Mononuclear cell (primary cell): ENCODE measurements around the gene CTAGE9. TPM values are rescaled to one million over a fixed set of nuclear protein-coding genes. Genes with fewer than 3 reads are reported as not detected.
"Not testable (repeated sequence)": the region's sequence is repeated elsewhere in the genome, so short reads cannot be mapped to it uniquely, and the experiment has no call there.

Experiments used
- H3K27me3 ChIP-seq: 2 replicates; pipeline ENCODE4 v1.6.0; 2011; ENCODE audit warnings: low read length, control low read depth; ENCODE audit not compliant: insufficient read depth
- H3K4me1 ChIP-seq: 2 replicates; pipeline ENCODE4 v1.5.1; 2011; ENCODE audit warnings: mild to moderate bottlenecking, low read length, control low read depth; ENCODE audit not compliant: insufficient read depth
- H3K4me3 ChIP-seq: 2 replicates; pipeline ENCODE4 v1.5.1; 2011; ENCODE audit warnings: mild to moderate bottlenecking, low read length, moderate library complexity
- H3K9me3 ChIP-seq: 2 replicates; pipeline ENCODE4 v1.5.1; 2011; ENCODE audit warnings: low read depth, mild to moderate bottlenecking, control low read depth, low read length
- total RNA-seq: library from RNA; depleted of rRNA; stranded (reverse); fragments of >200 nt; gene quantifications from one replicate; pipeline ENCODE4 v1.2.3, GENCODE V29; 2012

The CTAGE9 gene
- not detected for total RNA-seq

GRCh38 chr6:131710917-131711316, at the start of gene CTAGE9:
CTAGE9 (minus strand) TSS chr6:131711017; CDS start chr6:131711017, 0 bp downstream.
- H3K4me3 ChIP-seq, H3K4me1 ChIP-seq, H3K27me3 ChIP-seq, H3K9me3 ChIP-seq: not testable (repeated sequence)

- no peaks in the 10 kb centered on the region for H3K9me3 ChIP-seq
- H3K4me1 ChIP-seq = no peaks in the 10 kb centered on the region
- H3K4me3 ChIP-seq = no peak overlapping the region
- peaks cover 3% of the 10 kb centered on the region for H3K27me3 ChIP-seq
Measured at GRCh38 chr6:131758920-131759319, 48.1 kb upstream of the CTAGE9 start.

- peaks cover 3% of the 10 kb centered on the region for H3K27me3 ChIP-seq
- no peaks in the 10 kb centered on the region for H3K4me1 ChIP-seq
- no peak overlapping the region for H3K4me3 ChIP-seq
Measured at GRCh38 chr6:131756039-131756438, 45.2 kb upstream of the CTAGE9 start.

GRCh38 chr6:131755597-131755996, 44.8 kb upstream of the CTAGE9 start:
- Histone ChIP-seq H3K4me1 (no peaks in the 10 kb centered on the region), H3K27me3 (peaks cover 3% of the 10 kb centered on the region), H3K4me3 (no peak overlapping the region), H3K9me3 (no peaks in the 10 kb centered on the region)

More at GRCh38 chr6:131756039-131756438, 45.2 kb upstream of the CTAGE9 start:
- no peaks in the 10 kb centered on the region for H3K9me3 ChIP-seq

- Histone ChIP-seq H3K4me3 (no peak overlapping the region), H3K27me3 (peaks cover 3% of the 10 kb centered on the region), H3K4me1 (no peaks in the 10 kb centered on the region), H3K9me3 (no peaks in the 10 kb centered on the region)
Measured at GRCh38 chr6:131754715-131755567, 44.1 kb upstream of the CTAGE9 start.

- Histone ChIP-seq H3K4me3 (no peak overlapping the region), H3K4me1 (no peaks in the 10 kb centered on the region), H3K9me3 (no peaks in the 10 kb centered on the region), H3K27me3 (peaks cover 3% of the 10 kb centered on the region)
Measured at GRCh38 chr6:131754088-131754487, 43.3 kb upstream of the CTAGE9 start.

- H3K4me1 ChIP-seq, H3K4me3 ChIP-seq, H3K9me3 ChIP-seq, H3K27me3 ChIP-seq: not testable (repeated sequence)
Measured at GRCh38 chr6:131751012-131751715, 40.3 kb upstream of the CTAGE9 start.

GRCh38 chr6:131749023-131749422, 38.2 kb upstream of the CTAGE9 start:
- H3K4me3 ChIP-seq = no peak overlapping the region
- no peaks in the 10 kb centered on the region for H3K4me1 ChIP-seq
- no peaks in the 10 kb centered on the region for H3K27me3 ChIP-seq
- no peaks in the 10 kb centered on the region for H3K9me3 ChIP-seq

GRCh38 chr6:131747821-131748353, 37.1 kb upstream of the CTAGE9 start:
- Histone ChIP-seq H3K4me1 (no peaks in the 10 kb centered on the region), H3K4me3 (no peak overlapping the region), H3K27me3 (no peaks in the 10 kb centered on the region), H3K9me3 (no peaks in the 10 kb centered on the region)

- Histone ChIP-seq H3K4me1 (no peaks in the 10 kb centered on the region), H3K9me3 (no peaks in the 10 kb centered on the region), H3K4me3 (no peak overlapping the region), H3K27me3 (no peaks in the 10 kb centered on the region)
Measured at GRCh38 chr6:131745476-131745875, 34.7 kb upstream of the CTAGE9 start.

- Histone ChIP-seq H3K4me3 (no peak overlapping the region), H3K4me1 (no peaks in the 10 kb centered on the region), H3K9me3 (no peaks in the 10 kb centered on the region), H3K27me3 (no peaks in the 10 kb centered on the region)
Measured at GRCh38 chr6:131744432-131745287, 33.8 kb upstream of the CTAGE9 start.

GRCh38 chr6:131741688-131742393, 31.0 kb upstream of the CTAGE9 start:
- H3K9me3 ChIP-seq = no peaks in the 10 kb centered on the region
- H3K4me1 ChIP-seq = no peaks in the 10 kb centered on the region

GRCh38 chr6:131740161-131740560, 29.3 kb upstream of the CTAGE9 start:
- Histone ChIP-seq H3K4me1 (no peaks in the 10 kb centered on the region), H3K9me3 (no peaks in the 10 kb centered on the region), H3K27me3 (no peaks in the 10 kb centered on the region), H3K4me3 (no peak overlapping the region)

More at GRCh38 chr6:131741688-131742393, 31.0 kb upstream of the CTAGE9 start:
- no peak overlapping the region for H3K4me3 ChIP-seq
- H3K27me3 ChIP-seq = no peaks in the 10 kb centered on the region

GRCh38 chr6:131739136-131739535, 28.3 kb upstream of the CTAGE9 start:
- Histone ChIP-seq H3K9me3 (no peaks in the 10 kb centered on the region), H3K4me3 (no peak overlapping the region), H3K4me1 (no peaks in the 10 kb centered on the region), H3K27me3 (no peaks in the 10 kb centered on the region)
